Parathyroid adenoma (tissue), 2 donors: ENCODE results near the gene AGAP9.
"Not testable (repeated sequence)": the region's sequence is repeated elsewhere in the genome, so short reads cannot be mapped to it uniquely, and the experiment has no call there.

Experiments used
- H2AFZ ChIP-seq: fragments of 300-600 bp; sonication (generic); one replicate; pipeline ENCODE4 v1.7.0; 2017; ENCODE audit warnings: antibody characterized with exemption, mild to moderate bottlenecking
- H3K27ac ChIP-seq: fragments of 300-600 bp; sonication (generic); one replicate; pipeline ENCODE4 v1.7.0; 2017
- H3K27me3 ChIP-seq: fragments of 300-600 bp; sonication (generic); one replicate; pipeline ENCODE4 v1.7.0; 2017; ENCODE audit warnings: low read length; ENCODE audit not compliant: control insufficient read depth, insufficient read depth
- H3K36me3 ChIP-seq: fragments of 300-600 bp; sonication (generic); one replicate; pipeline ENCODE4 v1.7.0; 2017; ENCODE audit warnings: low read length; ENCODE audit not compliant: control insufficient read depth, insufficient read depth
- H3K4me1 ChIP-seq: fragments of 300-600 bp; sonication (generic); one replicate; pipeline ENCODE4 v1.7.0; 2017; ENCODE audit warnings: control low read depth
- H3K4me2 ChIP-seq: fragments of 300-600 bp; sonication (generic); one replicate; pipeline ENCODE4 v1.7.0; 2017; ENCODE audit warnings: low read length
- H3K4me3 ChIP-seq: fragments of 300-600 bp; sonication (generic); one replicate; pipeline ENCODE4 v1.7.0; 2017; ENCODE audit warnings: low read depth, low read length
- H3K79me2 ChIP-seq: fragments of 300-600 bp; sonication (generic); one replicate; pipeline ENCODE4 v1.7.0; 2017; ENCODE audit warnings: control low read depth
- H3K9ac ChIP-seq: fragments of 300-600 bp; sonication (generic); one replicate; pipeline ENCODE4 v1.7.0; 2017; ENCODE audit warnings: mild to moderate bottlenecking
- H3K9me3 ChIP-seq: fragments of 300-600 bp; sonication (generic); one replicate; pipeline ENCODE4 v1.7.0; 2017; ENCODE audit warnings: low read length; ENCODE audit not compliant: control insufficient read depth
- donor health status: primary hyperparathyroidism.

The AGAP9 gene

DNA sequence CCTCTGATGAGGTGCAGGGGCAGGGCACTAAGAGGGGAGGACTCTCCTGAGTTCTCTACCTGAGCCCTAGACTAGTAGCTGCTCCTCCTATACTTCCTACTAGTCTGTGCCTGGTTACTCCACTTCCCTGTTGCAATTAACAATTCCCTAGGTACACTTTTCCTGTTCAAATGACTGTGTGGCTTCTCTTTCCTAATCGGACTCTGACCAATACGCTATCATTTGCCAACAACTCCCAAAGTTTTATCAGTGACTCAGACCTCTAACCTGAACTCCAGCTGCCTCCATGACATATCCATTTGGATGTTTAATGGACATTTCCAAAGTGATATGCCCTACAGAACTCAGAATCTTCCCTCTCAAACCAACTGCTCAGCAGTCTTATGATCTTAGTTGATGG is 31.9 kb upstream of the AGAP9 start:
- not testable (repeated sequence) for H3K9me3 ChIP-seq, H3K27ac ChIP-seq

GRCh38 chr10:47554552-47554951 is 31.1 kb upstream of the AGAP9 start:
- H3K36me3 ChIP-seq, H3K27me3 ChIP-seq, H3K4me2 ChIP-seq, H3K4me3 ChIP-seq, H3K9ac ChIP-seq, H3K79me2 ChIP-seq, H3K9me3 ChIP-seq, H3K27ac ChIP-seq, H3K4me1 ChIP-seq: not testable (repeated sequence)
- H2AFZ ChIP-seq: peak overlapping the region; percentile 11

More for the DNA sequence above, 31.9 kb upstream of the AGAP9 start:
- not testable (repeated sequence) for H2AFZ ChIP-seq, H3K27me3 ChIP-seq, H3K4me2 ChIP-seq, H3K79me2 ChIP-seq, H3K4me3 ChIP-seq, H3K4me1 ChIP-seq, H3K36me3 ChIP-seq, H3K9ac ChIP-seq

- H2AFZ ChIP-seq: peak overlapping the region; percentile 75
- H3K36me3 ChIP-seq, H3K9me3 ChIP-seq, H3K79me2 ChIP-seq, H3K9ac ChIP-seq, H3K27me3 ChIP-seq, H3K4me1 ChIP-seq: not testable (repeated sequence)
- peak overlapping the region; percentile 71 for H3K4me2 ChIP-seq
- peak overlapping the region; percentile 93 for H3K4me3 ChIP-seq
- H3K27ac ChIP-seq: peak overlapping the region; percentile 77
Observed at GRCh38 chr10:47553860-47554247, 30.4 kb upstream of the AGAP9 start.

DNA sequence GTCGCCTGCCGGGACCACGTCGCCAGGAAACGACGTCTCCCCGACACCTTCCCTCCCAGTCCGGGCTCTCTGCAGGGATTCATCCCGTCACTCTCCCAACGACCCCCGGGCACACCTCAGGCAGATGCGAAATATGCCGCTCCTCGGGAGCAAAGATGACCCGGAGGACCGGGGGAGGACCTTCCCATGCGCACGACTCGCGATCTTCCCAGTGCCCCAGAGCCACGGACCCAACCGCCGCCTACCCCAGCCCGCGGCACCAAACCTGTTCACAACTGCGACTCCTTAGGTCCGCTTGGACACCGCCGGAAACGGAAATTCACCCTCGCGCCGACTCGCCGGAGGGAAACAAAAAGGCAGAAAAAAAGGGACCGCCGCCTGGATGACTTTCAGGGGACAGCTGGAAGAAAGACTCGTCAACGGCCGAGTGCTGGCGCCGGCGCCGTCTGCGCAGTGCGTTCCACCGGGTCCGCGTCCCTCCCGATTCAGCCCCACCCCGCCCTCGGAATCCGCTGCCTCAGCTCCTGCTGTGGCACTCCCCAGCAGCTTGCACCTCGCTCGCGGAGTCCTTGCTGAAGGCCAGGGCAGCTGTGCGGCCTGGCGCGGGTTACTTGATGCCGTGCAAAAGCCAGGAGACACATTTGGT is 29.9 kb upstream of the AGAP9 start:
- not testable (repeated sequence) for H3K9ac ChIP-seq, H3K36me3 ChIP-seq, H3K79me2 ChIP-seq, H3K27me3 ChIP-seq, H3K4me1 ChIP-seq, H3K9me3 ChIP-seq
- Histone ChIP-seq H2AFZ (peak overlapping the region; percentile 92), H3K27ac (peak overlapping the region; percentile 77), H3K4me2 (peak overlapping the region; percentile 71), H3K4me3 (peak overlapping the region; percentile 93)

DNA sequence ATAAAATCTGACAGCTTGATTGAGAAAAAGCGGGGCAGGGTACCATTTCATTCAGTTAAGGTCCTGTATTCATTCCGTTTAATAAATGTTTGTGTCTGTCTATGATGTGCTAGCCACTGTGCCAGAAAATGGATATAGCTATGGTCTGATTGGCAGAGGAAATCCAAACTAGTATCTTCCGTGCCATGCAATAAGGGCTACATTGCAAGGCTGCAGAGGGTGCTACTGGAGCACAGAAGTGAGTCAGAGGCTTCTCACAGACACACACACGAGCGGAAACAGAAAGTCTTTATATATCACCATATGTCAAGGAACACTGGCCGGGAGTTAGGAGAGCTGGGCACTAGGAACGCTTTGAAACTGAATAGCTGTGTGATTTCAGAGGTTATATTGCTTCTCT is 29.3 kb upstream of the AGAP9 start:
- not testable (repeated sequence) for H3K9ac ChIP-seq, H3K4me1 ChIP-seq, H3K27me3 ChIP-seq, H3K9me3 ChIP-seq, H3K36me3 ChIP-seq, H3K79me2 ChIP-seq
- Histone ChIP-seq H2AFZ (peak overlapping the region; percentile 92), H3K4me3 (peak overlapping the region; percentile 93), H3K4me2 (peak overlapping the region; percentile 71), H3K27ac (peak overlapping the region; percentile 77)

- H3K27me3 ChIP-seq, H3K9ac ChIP-seq, H2AFZ ChIP-seq, H3K4me1 ChIP-seq, H3K4me2 ChIP-seq, H3K79me2 ChIP-seq, H3K27ac ChIP-seq, H3K36me3 ChIP-seq, H3K9me3 ChIP-seq, H3K4me3 ChIP-seq: not testable (repeated sequence)
Observed at GRCh38 chr10:47547286-47547685, 23.8 kb upstream of the AGAP9 start.

DNA sequence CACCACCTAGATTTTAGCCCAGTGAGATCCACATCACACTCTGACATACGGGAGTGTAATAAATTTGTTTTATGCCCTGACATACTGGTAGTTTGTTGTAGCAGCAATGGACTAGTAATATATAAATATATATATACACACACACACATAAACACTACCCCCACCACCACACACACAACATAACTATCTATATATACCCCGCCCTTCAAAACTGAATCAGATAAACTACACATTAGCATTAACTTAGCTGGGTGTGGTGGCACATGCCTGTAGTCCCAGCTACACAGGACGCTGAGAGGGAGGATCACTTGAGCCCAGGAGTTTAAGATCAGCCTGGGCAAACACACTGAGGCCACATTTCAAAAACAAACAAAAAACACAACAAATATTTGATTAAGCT is 13.0 kb upstream of the AGAP9 start:
- H3K4me3 ChIP-seq, H3K9ac ChIP-seq, H3K4me2 ChIP-seq, H3K36me3 ChIP-seq, H3K9me3 ChIP-seq, H3K79me2 ChIP-seq, H2AFZ ChIP-seq, H3K27me3 ChIP-seq, H3K4me1 ChIP-seq, H3K27ac ChIP-seq: not testable (repeated sequence)

DNA sequence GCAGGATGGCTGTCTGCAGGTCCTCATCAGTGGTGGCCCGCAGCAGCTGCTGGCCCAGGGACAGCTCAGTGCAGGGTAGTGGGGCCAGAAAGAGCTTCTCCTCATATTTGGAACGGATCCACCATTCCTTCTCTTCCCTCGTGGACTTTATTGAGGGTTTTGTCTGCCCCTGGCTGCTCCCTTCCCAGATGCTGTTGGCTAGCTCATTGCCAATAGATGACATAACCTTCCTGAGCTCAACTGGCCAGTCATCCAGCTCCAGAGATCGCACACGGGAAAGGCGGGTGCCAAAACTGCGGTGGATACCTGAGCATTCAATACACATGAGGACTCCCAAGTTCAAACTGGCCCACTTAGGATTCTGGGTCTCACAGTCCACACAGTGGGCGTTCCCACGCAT is 21.1 kb downstream of the AGAP9 start:
- H3K27ac ChIP-seq: not testable (repeated sequence)

DNA sequence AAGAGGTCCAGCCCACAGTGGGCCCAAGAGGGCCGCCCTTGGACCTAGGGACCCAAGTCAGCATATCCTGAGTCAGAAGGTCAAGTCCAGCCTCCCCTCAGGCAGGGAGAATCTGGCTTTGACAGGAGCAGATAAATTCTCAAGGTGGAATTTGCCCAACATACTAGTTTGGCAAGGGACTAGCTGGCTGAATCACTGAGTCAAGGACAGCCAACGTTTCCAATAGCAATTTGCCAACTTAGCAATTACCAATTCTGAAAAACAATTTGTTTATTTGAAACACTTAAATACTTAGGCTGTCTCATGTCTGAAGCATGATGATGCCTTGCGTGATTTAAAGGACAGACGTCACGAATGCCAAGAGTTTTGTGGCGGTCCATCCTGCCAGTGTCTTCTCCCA is 29.2 kb downstream of the AGAP9 start:
- not testable (repeated sequence) for H3K4me2 ChIP-seq, H3K79me2 ChIP-seq, H3K27ac ChIP-seq, H3K9ac ChIP-seq, H3K9me3 ChIP-seq, H3K36me3 ChIP-seq, H3K4me1 ChIP-seq, H2AFZ ChIP-seq, H3K27me3 ChIP-seq, H3K4me3 ChIP-seq

More for the DNA sequence above, 21.1 kb downstream of the AGAP9 start:
- not testable (repeated sequence) for H3K9me3 ChIP-seq, H3K4me3 ChIP-seq, H3K79me2 ChIP-seq, H3K4me1 ChIP-seq, H3K27me3 ChIP-seq, H2AFZ ChIP-seq, H3K9ac ChIP-seq, H3K4me2 ChIP-seq, H3K36me3 ChIP-seq

DNA sequence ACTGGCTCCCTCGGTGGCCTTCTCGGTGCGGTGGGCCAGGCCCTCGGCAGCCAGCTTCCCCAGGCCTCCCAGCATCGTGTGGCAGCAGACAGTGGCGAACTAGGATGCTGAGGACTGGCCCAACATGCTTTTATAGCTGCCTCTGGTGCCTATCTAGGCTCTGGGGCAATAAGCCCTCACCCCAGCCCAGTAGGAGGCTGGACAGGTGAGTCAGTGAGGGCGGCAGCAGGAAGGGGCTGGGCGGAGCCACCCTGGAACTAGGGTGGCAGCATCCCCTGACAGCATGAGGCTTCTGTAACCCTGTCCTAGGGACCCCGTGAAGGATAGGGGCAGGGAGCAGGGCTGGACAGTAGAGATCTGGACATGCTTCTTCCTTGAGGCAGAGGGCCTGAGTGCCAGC is 31.8 kb downstream of the AGAP9 start, which contains the start of gene FAM25G:
Gene FAM25G, minus strand, starts transcription at position 101 of the 400 bp plus-strand sequence. Its CDS starts 26 bp downstream, at position 75.
- H3K27ac ChIP-seq, H3K79me2 ChIP-seq, H2AFZ ChIP-seq, H3K4me3 ChIP-seq, H3K9me3 ChIP-seq, H3K9ac ChIP-seq, H3K4me1 ChIP-seq, H3K36me3 ChIP-seq, H3K4me2 ChIP-seq, H3K27me3 ChIP-seq: not testable (repeated sequence)

DNA sequence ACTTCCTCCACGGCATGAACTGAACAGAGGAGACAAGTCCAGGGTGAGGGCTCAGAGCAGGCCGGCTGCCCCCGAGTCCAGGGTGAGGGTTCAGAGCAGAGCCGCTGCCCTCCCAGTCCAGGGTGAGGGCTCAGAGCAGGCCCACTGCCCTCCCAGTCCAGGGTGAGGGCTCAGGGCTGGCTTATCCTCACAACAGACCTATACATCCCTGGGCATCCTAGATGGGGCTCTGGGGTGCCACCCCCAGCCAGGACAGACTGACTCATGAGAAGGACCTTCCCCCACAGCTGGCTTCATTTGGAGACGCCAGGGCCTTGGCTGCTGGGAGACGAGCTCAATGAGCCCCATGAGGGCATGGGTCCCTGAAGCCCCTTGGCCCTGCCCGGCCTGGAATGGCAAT is 33.8 kb downstream of the AGAP9 start:
- H3K4me1 ChIP-seq, H3K27me3 ChIP-seq, H3K4me3 ChIP-seq, H3K9ac ChIP-seq, H2AFZ ChIP-seq, H3K79me2 ChIP-seq, H3K9me3 ChIP-seq, H3K4me2 ChIP-seq, H3K36me3 ChIP-seq, H3K27ac ChIP-seq: not testable (repeated sequence)
